GM12891 (cell line): ENCODE data around the gene RPL27.

Source experiments
- PAX5 ChIP-seq: IDR thresholded peaks from 2 replicates; pipeline ENCODE4 v1.6.1; 2011; ENCODE audit warnings: low read length, moderate library complexity, mild to moderate bottlenecking; ENCODE audit not compliant: insufficient read depth, severe bottlenecking
- POLR2A ChIP-seq: IDR thresholded peaks from 2 replicates; pipeline ENCODE4 v1.6.1; 2011; ENCODE audit warnings: low read depth, low read length, control low read depth
- POLR2AphosphoS5 ChIP-seq: IDR thresholded peaks from 2 replicates; pipeline ENCODE4 v1.6.1; 2011; ENCODE audit warnings: low read depth, low read length, control low read depth
- POU2F2 ChIP-seq: IDR thresholded peaks from 2 replicates; pipeline ENCODE4 v1.6.1; 2011; ENCODE audit warnings: low read depth, mild to moderate bottlenecking, control low read depth, low read length, moderate library complexity
- SPI1 ChIP-seq: IDR thresholded peaks from 2 replicates; pipeline ENCODE4 v1.6.1; 2011; ENCODE audit warnings: low read depth, low read length, control low read depth
- TAF1 ChIP-seq: IDR thresholded peaks from 2 replicates; pipeline ENCODE4 v1.6.1; 2011; ENCODE audit warnings: low read depth, low read length, control low read depth

DNA sequence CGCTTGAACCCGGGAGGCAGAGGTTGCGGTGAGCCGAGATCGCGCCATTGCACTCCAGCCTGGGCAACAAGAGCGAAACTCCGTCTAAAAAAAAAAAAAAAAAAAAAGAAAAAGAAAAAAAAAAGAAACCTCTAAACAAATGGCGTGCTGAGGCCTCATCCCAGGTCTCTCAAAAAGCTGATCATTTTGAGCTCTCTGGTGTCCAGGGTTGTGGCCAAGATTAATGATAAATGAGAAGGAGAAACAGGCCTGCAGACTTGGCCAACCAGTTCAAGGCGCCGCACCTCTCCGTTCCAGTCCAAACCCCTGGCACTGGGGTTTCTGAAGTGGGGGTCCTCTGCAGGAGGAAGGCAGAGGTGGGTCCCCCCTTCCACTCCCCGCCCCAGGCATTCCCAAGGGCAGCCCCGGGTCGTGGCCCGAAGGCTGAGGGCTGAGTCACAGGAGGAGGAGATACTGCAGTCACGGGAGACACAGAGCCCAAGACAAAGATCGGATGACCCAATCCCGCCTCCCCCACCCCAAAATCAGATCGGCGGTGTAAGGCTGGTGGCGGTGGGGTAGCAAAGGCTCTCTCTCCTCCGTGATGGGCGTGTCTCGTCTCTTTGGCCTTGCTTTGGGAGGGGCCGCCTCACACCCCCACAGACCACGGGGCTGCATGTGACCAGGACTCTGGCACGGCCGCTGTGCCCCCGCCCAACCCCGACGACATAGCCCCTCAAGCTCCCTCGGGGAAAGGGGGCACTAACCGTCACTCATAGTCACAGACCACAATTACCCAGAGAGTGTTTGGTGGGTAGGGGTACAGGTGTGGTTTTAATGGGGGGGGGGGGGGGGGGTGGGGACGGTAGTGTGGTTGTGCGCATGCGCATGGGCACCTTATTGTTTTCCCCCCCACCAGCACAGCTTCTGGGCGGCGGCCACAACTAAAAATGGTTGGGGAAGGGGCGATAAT lies 22.8 kb downstream of the RPL27 start:
- TF ChIP-seq POLR2AphosphoS5 (no peak), POLR2A (no peak), POU2F2 (no peak), PAX5 (no peak), TAF1 (no peak), SPI1 (no peak)
